ENCODE results near the gene ZSWIM9. TPM values are rescaled to one million over a fixed set of nuclear protein-coding genes. Genes with fewer than 3 reads are reported as not detected.

ZSWIM9 gene
- total RNA-seq, 4 donors from 2014 or later, result 1.6 to 8.4 (median 2.8) TPM

DNA sequence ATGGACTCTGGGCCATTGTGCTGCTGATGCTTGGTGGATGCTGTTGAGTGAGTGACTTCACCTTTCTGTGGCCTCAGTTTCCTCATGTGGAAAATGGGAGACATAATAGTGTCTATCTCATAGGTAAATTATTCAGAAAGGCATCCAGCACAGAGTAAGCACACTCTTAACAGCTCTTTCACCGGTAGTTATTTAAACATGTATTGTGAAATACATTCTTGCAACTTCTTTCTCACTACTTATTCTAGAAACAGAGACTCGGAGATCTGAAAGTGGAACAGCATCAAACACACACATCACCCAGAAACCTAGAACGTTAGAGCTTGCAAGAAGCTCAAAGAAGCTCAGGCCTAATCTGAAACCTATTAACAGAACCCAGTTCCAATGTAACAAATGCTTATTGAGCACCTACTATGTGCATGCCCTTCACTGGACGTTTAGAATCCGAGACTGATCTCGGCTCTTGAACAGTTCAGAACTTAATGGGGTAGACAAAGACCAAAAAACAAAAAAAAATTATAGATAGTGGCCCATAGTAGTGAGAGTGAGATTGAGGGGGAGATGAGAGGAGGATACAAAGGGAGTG, 4.1 kb downstream of the ZSWIM9 start:
- Histone ChIP-seq H3K4me1 (peaks cover 6 to 13% of the 10 kb centered on the region in 2 donors), H3K27me3 (no peaks in the 10 kb centered on the region), H3K36me3 (peaks cover 0 to 15% of the 10 kb centered on the region in 2 donors), H3K9me3 (no peaks in the 10 kb centered on the region), H3K4me3 (no peak overlapping the region), H3K27ac (no peak overlapping the region)
- ATAC-seq (no peak), DNase-seq (no peak)
- no peak for TF ChIP-seq POLR2A (IDR thresholded peaks at IDR 0.05)
- TF ChIP-seq, protein P1, sequence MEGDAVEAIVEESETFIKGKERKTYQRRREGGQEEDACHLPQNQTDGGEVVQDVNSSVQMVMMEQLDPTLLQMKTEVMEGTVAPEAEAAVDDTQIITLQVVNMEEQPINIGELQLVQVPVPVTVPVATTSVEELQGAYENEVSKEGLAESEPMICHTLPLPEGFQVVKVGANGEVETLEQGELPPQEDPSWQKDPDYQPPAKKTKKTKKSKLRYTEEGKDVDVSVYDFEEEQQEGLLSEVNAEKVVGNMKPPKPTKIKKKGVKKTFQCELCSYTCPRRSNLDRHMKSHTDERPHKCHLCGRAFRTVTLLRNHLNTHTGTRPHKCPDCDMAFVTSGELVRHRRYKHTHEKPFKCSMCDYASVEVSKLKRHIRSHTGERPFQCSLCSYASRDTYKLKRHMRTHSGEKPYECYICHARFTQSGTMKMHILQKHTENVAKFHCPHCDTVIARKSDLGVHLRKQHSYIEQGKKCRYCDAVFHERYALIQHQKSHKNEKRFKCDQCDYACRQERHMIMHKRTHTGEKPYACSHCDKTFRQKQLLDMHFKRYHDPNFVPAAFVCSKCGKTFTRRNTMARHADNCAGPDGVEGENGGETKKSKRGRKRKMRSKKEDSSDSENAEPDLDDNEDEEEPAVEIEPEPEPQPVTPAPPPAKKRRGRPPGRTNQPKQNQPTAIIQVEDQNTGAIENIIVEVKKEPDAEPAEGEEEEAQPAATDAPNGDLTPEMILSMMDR (IDR thresholded peaks at IDR 0.05 in 4 of 5, conservative IDR thresholded peaks at IDR 0.05 in 1 of 5), result no peak
- intact Hi-C loops (cut with DNase I; ENCODE audit: low total_unique reads), result no loop called here
- in situ Hi-C loops (cut with MboI; ENCODE audit: low sequenced_read_pairs in 4 of 4), result loop anchor here in 2 of 4 donors (25.0 kb wide), 1 partner anchor 212 kb away; no protein-coding TSS in a partner anchor

DNA sequence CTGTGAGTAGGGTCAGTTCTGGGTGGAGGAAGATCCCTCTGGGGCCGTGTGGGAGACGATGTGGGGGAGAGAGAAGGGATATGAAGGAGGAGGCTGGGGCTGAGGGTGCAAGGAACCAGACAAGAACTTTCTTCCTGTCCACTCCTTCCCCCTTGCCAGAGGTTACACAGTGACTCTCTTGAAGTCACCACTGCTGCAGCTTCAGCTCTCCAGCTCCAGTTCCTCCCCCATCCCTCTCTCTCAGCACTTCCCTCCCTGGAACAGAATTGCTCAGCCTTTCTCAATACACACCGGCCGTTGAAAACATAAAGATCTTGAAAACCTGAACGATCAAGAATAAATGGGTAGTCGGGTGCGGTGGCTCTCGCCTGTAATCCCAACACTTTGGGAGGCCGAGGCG, 5.1 kb downstream of the ZSWIM9 start:
- intact Hi-C loops (cut with DNase I; ENCODE audit: low total_unique reads) (no loop called here), in situ Hi-C loops (cut with MboI; ENCODE audit: low sequenced_read_pairs in 4 of 4) (no loop called here)
- H3K36me3 ChIP-seq, result peaks cover 0 to 15% of the 10 kb centered on the region in 2 donors
- peaks cover 6 to 7% of the 10 kb centered on the region in 2 donors for H3K4me1 ChIP-seq
- H3K9me3 ChIP-seq, result no peaks in the 10 kb centered on the region
- ATAC-seq (no peak), DNase-seq (no peak)
- no peaks in the 10 kb centered on the region for H3K27me3 ChIP-seq
- TF ChIP-seq POLR2A (IDR thresholded peaks at IDR 0.05), result no peak
- TF ChIP-seq, protein P1 (IDR thresholded peaks at IDR 0.05 in 4 of 5, conservative IDR thresholded peaks at IDR 0.05 in 1 of 5), result no peak
- no peak overlapping the region for H3K4me3 ChIP-seq
- H3K27ac ChIP-seq, result no peak overlapping the region

DNA sequence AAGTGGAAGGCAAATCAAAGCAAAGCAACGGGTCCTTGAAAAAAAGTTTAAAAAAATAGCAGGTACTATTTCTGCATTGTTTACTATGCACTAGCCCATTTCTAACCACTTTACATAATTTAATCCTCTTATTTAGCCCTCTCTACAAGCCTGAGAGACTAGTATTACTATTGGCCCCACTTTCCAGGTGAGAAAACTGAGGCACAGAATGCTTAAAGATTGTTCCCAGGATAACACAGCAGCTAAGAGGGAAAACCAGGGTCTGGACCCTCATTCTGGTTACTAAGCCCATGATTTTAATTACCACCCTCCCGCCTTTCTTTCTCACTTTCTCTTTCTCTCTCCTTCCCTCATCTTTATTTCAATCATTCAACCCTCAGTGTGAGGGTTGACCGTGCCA, 5.7 kb downstream of the ZSWIM9 start:
- Histone ChIP-seq H3K27ac (no peak overlapping the region), H3K4me1 (peaks cover 1 to 2% of the 10 kb centered on the region in 2 donors), H3K4me3 (no peak overlapping the region), H3K27me3 (no peaks in the 10 kb centered on the region), H3K9me3 (no peaks in the 10 kb centered on the region), H3K36me3 (peaks cover 0 to 15% of the 10 kb centered on the region in 2 donors)
- TF ChIP-seq, protein P1 (IDR thresholded peaks at IDR 0.05 in 4 of 5, conservative IDR thresholded peaks at IDR 0.05 in 1 of 5), result no peak
- TF ChIP-seq POLR2A (IDR thresholded peaks at IDR 0.05), result no peak
- no peak for ATAC-seq
- no peak for DNase-seq
- intact Hi-C loops (cut with DNase I; ENCODE audit: low total_unique reads), result no loop called here
- in situ Hi-C loops (cut with MboI; ENCODE audit: low sequenced_read_pairs in 4 of 4), result no loop called here

DNA sequence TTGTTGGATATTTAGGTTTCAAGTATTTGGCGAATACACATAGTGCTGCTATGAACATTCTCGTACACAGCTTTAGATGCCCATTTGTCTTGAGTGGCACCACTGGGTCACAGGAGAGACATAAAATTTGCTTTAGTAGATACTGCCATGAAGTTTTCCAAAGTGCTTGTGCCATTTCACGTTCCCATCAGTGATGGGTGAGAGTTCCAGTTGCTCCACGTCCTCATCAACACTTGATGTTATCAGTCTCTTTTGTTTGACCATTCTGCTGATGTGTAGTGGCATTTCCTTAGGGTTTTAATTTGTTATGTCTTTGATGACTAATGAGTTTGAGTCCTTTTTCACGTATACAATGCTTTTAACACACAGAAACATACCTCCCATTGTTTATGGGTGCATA, 11.0 kb downstream of the ZSWIM9 start:
- in situ Hi-C loops (cut with MboI; ENCODE audit: low sequenced_read_pairs in 4 of 4), result no loop called here
- ATAC-seq, result no peak
- no peak for TF ChIP-seq POLR2A (IDR thresholded peaks at IDR 0.05)
- TF ChIP-seq, protein P1 (IDR thresholded peaks at IDR 0.05 in 4 of 5, conservative IDR thresholded peaks at IDR 0.05 in 1 of 5), result no peak
- H3K4me1 ChIP-seq, result no peaks in the 10 kb centered on the region
- no peaks in the 10 kb centered on the region for H3K9me3 ChIP-seq
- no peak overlapping the region for H3K27ac ChIP-seq
- no peaks in the 10 kb centered on the region for H3K27me3 ChIP-seq
- no peak for DNase-seq
- intact Hi-C loops (cut with DNase I; ENCODE audit: low total_unique reads), result no loop called here
- H3K36me3 ChIP-seq, result no peaks in the 10 kb centered on the region
- H3K4me3 ChIP-seq, result no peak overlapping the region

DNA sequence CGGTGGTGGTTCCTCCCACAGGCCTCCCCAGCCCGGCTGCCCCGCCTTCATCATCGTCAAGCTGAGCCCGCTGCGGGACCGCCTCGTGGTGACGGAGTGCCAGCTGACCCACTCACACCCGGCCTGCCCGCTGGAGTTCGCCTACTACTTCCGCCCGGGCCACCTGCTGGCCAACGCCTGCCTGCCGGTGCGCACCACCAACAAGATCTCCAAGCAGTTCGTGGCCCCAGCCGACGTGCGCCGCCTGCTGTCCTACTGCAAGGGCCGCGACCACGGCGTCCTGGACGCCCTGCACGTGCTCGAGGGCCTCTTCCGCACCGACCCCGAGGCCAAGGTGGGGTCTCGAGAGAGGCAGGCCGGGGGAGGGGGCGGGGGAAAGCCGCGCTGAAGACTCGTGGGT, 12.0 kb downstream of the ZSWIM9 start:
- Histone ChIP-seq H3K36me3 (no peaks in the 10 kb centered on the region), H3K27ac (no peak overlapping the region), H3K9me3 (no peaks in the 10 kb centered on the region), H3K4me1 (no peaks in the 10 kb centered on the region), H3K27me3 (no peaks in the 10 kb centered on the region), H3K4me3 (no peak overlapping the region)
- no peak for ATAC-seq
- no peak for DNase-seq
- intact Hi-C loops (cut with DNase I; ENCODE audit: low total_unique reads), result no loop called here
- no peak for TF ChIP-seq POLR2A (IDR thresholded peaks at IDR 0.05)
- TF ChIP-seq, protein P1 (IDR thresholded peaks at IDR 0.05 in 4 of 5, conservative IDR thresholded peaks at IDR 0.05 in 1 of 5), result no peak
- in situ Hi-C loops (cut with MboI; ENCODE audit: low sequenced_read_pairs in 4 of 4), result no loop called here
